Measurements from ENCODE around the gene PROX1.
"Not testable (repeated sequence)": the region's sequence is repeated elsewhere in the genome, so short reads cannot be mapped to it uniquely, and the experiment has no call there.

The PROX1 gene

GRCh38 chr1:214086945-214087344 is 99.2 kb downstream of the PROX1 start:
- Histone ChIP-seq H3K4me1 (no peaks in the 10 kb centered on the region), H3K27ac (no peak overlapping the region), H3K36me3 (ENCODE audit: control insufficient read depth, insufficient read depth, low read length) (no peaks in the 10 kb centered on the region), H3K79me2 (no peaks in the 10 kb centered on the region), H3K9ac (no peak overlapping the region), H3K4me3 (ENCODE audit: low read depth, low read length) (no peak overlapping the region), H2AFZ (no peak overlapping the region), H3K9me3 (ENCODE audit: control insufficient read depth, low read length) (no peaks in the 10 kb centered on the region), H3K27me3 (ENCODE audit: control insufficient read depth, insufficient read depth, low read length) (no peaks in the 10 kb centered on the region), H3K4me2 (ENCODE audit: low read length) (no peak overlapping the region)
- TF ChIP-seq CTCF (IDR thresholded peaks at IDR 0.05) = no peak

DNA sequence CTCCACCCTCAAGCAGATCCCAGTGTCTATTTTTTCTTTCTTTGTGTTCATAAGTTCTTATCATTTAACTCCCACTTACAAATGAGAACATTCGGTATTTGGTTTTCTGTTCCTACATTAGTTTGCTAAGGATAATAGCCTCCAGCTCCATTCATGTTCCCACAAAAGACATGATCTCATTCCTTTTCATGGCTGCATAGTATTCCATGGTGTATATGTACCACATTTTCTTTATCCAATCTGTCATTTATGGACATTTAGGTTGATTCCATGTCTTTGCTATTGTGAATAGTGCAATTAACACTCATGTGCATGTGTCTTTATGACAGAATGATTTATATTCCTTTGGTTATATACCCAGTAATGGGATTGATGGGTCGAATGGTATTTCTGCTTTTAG is 101.2 kb downstream of the PROX1 start:
- not testable (repeated sequence) for H3K27me3 ChIP-seq (ENCODE audit: control insufficient read depth, insufficient read depth, low read length); H3K4me3 ChIP-seq (ENCODE audit: low read depth, low read length); H2AFZ ChIP-seq; H3K36me3 ChIP-seq (ENCODE audit: control insufficient read depth, insufficient read depth, low read length); H3K4me2 ChIP-seq (ENCODE audit: low read length); H3K9me3 ChIP-seq (ENCODE audit: control insufficient read depth, low read length); H3K79me2 ChIP-seq; H3K4me1 ChIP-seq; H3K27ac ChIP-seq; H3K9ac ChIP-seq

Data from parathyroid adenoma (tissue), 2 donors.